Stimulated activated CD4-positive, alpha-beta T cell treated with anti-CD3 and anti-CD28 coated beads, Interleukin-1b, Interleukin-23, amount 100 ng/mL, for 1 hour (primary cell): ENCODE data around the gene ZCCHC14.
A peak's percentile ranks its signal among the peaks of the same experiment; 100 is the strongest.
"Not testable (repeated sequence)": the region's sequence is repeated elsewhere in the genome, so short reads cannot be mapped to it uniquely, and the experiment has no call there.

ENCODE experiments used
- DNase-seq, 2 donors: peaks; one replicate each; pipeline ENCODE4 v3.0.0-alpha.2; 2020; ENCODE audit warnings: low read depth in 2 of 2

Gene ZCCHC14

GRCh38 chr16:87383505-87384161, 109.2 kb downstream of the ZCCHC14 start, which contains the start of gene FBXO31:
TSS of gene FBXO31 (minus strand) at chr16:87383776. CDS start at chr16:87383744, 32 bp downstream.
- DNase-seq = peak; percentile 80 to 90

- DNase-seq = no peak
These were observed 110.6 kb downstream of the ZCCHC14 start for GRCh38 chr16:87382023-87382785.

- DNase-seq = no peak
These were observed 111.9 kb downstream of the ZCCHC14 start for GRCh38 chr16:87380881-87381280.

GRCh38 chr16:87380403-87380802, 112.4 kb downstream of the ZCCHC14 start:
- no peak for DNase-seq

GRCh38 chr16:87379312-87379752, 113.5 kb downstream of the ZCCHC14 start:
- not testable (repeated sequence) for DNase-seq

- DNase-seq = no peak
These were observed 116.2 kb downstream of the ZCCHC14 start for GRCh38 chr16:87376660-87377059.

- DNase-seq = no peak
These were observed 117.2 kb downstream of the ZCCHC14 start for GRCh38 chr16:87375426-87376135.

- DNase-seq = no peak
These were observed 118.5 kb downstream of the ZCCHC14 start for GRCh38 chr16:87374313-87374712.

GRCh38 chr16:87372305-87372704, 120.5 kb downstream of the ZCCHC14 start:
- no peak for DNase-seq

GRCh38 chr16:87371261-87371866, 121.5 kb downstream of the ZCCHC14 start:
- DNase-seq = no peak

- DNase-seq = no peak
These were observed 122.8 kb downstream of the ZCCHC14 start for GRCh38 chr16:87369796-87370719.

- DNase-seq = no peak
These were observed 123.6 kb downstream of the ZCCHC14 start for GRCh38 chr16:87369117-87369765.

GRCh38 chr16:87368029-87368770, 124.6 kb downstream of the ZCCHC14 start:
- DNase-seq = no peak

GRCh38 chr16:87367529-87367928, 125.3 kb downstream of the ZCCHC14 start:
- DNase-seq = no peak

- no peak for DNase-seq
These were observed 125.9 kb downstream of the ZCCHC14 start for GRCh38 chr16:87366930-87367329.

- no peak for DNase-seq
These were observed 126.5 kb downstream of the ZCCHC14 start for GRCh38 chr16:87366288-87366687.

- no peak for DNase-seq
These were observed 127.7 kb downstream of the ZCCHC14 start for GRCh38 chr16:87365021-87365713.

- no peak for DNase-seq
These were observed 128.9 kb downstream of the ZCCHC14 start for GRCh38 chr16:87363771-87364455.
